HEK293 (cell line): ENCODE measurements around the gene CKS2.

Experiments used
- CTCF ChIA-PET: fragments of 350-600 bp; formaldehyde crosslinking; extraction: SDS; loops from one replicate; lab custom pipeline; 2021; ENCODE audit warnings: antibody characterized with exemption; lab: Yijun Ruan, JAX
- POLR2A ChIA-PET: fragments of 300-600 bp; formaldehyde crosslinking; extraction: SDS; loops from one replicate; lab custom pipeline; 2020; ENCODE audit warnings: antibody characterized with exemption, inconsistent platforms; lab: Yijun Ruan, JAX
- H3K27ac ChIP-seq: fragments of 200-500 bp; sonication (Bioruptor generic); 2 replicates; pipeline ENCODE4 v1.5.1; 2014; ENCODE audit warnings: low read depth, low read length, control low read depth, inconsistent platforms; ENCODE audit errors: extremely low read depth
- H3K36me3 ChIP-seq, 2 experiments: fragments of 200-500 bp in 1 of 2; sonication (Bioruptor generic) in 1 of 2; 1 replicate in 1 of 2; 2 replicates in 1 of 2; pipeline ENCODE4 v1.5.1; 2014 to 2017; ENCODE audit warnings: inconsistent platforms in 2 of 2, low read length in 2 of 2; ENCODE audit not compliant: control insufficient read depth in 2 of 2, insufficient read depth in 1 of 2
- H3K4me1 ChIP-seq: fragments of 200-500 bp; sonication (Bioruptor generic); 2 replicates; pipeline ENCODE4 v1.5.1; 2014; ENCODE audit warnings: mild to moderate bottlenecking, low read length, inconsistent platforms; ENCODE audit not compliant: control insufficient read depth, insufficient read depth
- H3K4me3 ChIP-seq: 2 replicates; pipeline ENCODE4 v1.5.1; 2011; ENCODE audit warnings: low read depth, mild to moderate bottlenecking, control low read depth, low read length, moderate library complexity
- H3K9me3 ChIP-seq: fragments of 200-500 bp; sonication (Bioruptor generic); 2 replicates; pipeline ENCODE4 v1.5.1; 2014; ENCODE audit warnings: low read depth, low read length, inconsistent platforms; ENCODE audit not compliant: control insufficient read depth, insufficient read depth
- ATF2 ChIP-seq: fragments of 450-650 bp; formaldehyde crosslinking; IDR thresholded peaks from 2 replicates; pipeline ENCODE4 v1.5.1; 2016; ENCODE audit warnings: missing biosample characterization, missing genetic modification characterization, low read depth
- KLF16 ChIP-seq: fragments of 450-650 bp; formaldehyde crosslinking; IDR thresholded peaks from 2 replicates; pipeline ENCODE4 v1.5.1; 2017; ENCODE audit warnings: missing biosample characterization, missing genetic modification characterization
- OSR2 ChIP-seq: fragments of 450-650 bp; formaldehyde crosslinking; IDR thresholded peaks from 2 replicates; pipeline ENCODE4 v1.5.1; 2016; ENCODE audit warnings: missing biosample characterization, missing genetic modification characterization
- SP2 ChIP-seq: fragments of 450-650 bp; formaldehyde crosslinking; IDR thresholded peaks from 2 replicates; pipeline ENCODE4 v1.5.1; 2016; ENCODE audit warnings: missing biosample characterization, missing genetic modification characterization
- SP3 ChIP-seq: fragments of 450-650 bp; formaldehyde crosslinking; IDR thresholded peaks from 2 replicates; pipeline ENCODE4 v1.5.1; 2016; ENCODE audit warnings: missing biosample characterization, missing genetic modification characterization
- ZFP3 ChIP-seq: fragments of 450-650 bp; formaldehyde crosslinking; IDR thresholded peaks from 2 replicates; pipeline ENCODE4 v1.5.1; 2016; ENCODE audit warnings: low read depth, missing biosample characterization, missing genetic modification characterization
- ZNF280C ChIP-seq: fragments of 450-650 bp; formaldehyde crosslinking; IDR thresholded peaks from 2 replicates; pipeline ENCODE4 v1.5.1; 2016; ENCODE audit warnings: missing biosample characterization, missing genetic modification characterization
- ZNF280D ChIP-seq: fragments of 450-650 bp; formaldehyde crosslinking; IDR thresholded peaks from 2 replicates; pipeline ENCODE4 v1.5.1; 2016; ENCODE audit warnings: missing biosample characterization, missing genetic modification characterization
- ZNF350 ChIP-seq: fragments of 450-650 bp; formaldehyde crosslinking; IDR thresholded peaks from 2 replicates; pipeline ENCODE4 v1.5.0; 2017; ENCODE audit warnings: missing biosample characterization, mild to moderate bottlenecking, missing genetic modification characterization
- ZNF473 ChIP-seq: fragments of 450-650 bp; formaldehyde crosslinking; IDR thresholded peaks from 2 replicates; pipeline ENCODE4 v1.5.1; 2017; ENCODE audit warnings: missing biosample characterization, missing genetic modification characterization
- ZNF521 ChIP-seq: fragments of 450-650 bp; formaldehyde crosslinking; IDR thresholded peaks from 2 replicates; pipeline ENCODE4 v1.5.1; 2017; ENCODE audit warnings: missing biosample characterization, mild to moderate bottlenecking, missing genetic modification characterization
- ZNF548 ChIP-seq: fragments of 450-650 bp; formaldehyde crosslinking; IDR thresholded peaks from 2 replicates; pipeline ENCODE4 v1.5.1; 2016; ENCODE audit warnings: missing biosample characterization, missing genetic modification characterization
- ZNF580 ChIP-seq: fragments of 450-650 bp; formaldehyde crosslinking; IDR thresholded peaks from 2 replicates; pipeline ENCODE4 v1.5.1; 2016; ENCODE audit warnings: missing biosample characterization, missing genetic modification characterization
- ZNF585B ChIP-seq: fragments of 450-650 bp; formaldehyde crosslinking; IDR thresholded peaks from 2 replicates; pipeline ENCODE4 v1.5.1; 2016; ENCODE audit warnings: missing biosample characterization, missing genetic modification characterization
- ZNF610 ChIP-seq: fragments of 450-650 bp; formaldehyde crosslinking; IDR thresholded peaks from 2 replicates; pipeline ENCODE4 v1.5.1; 2016; ENCODE audit warnings: missing biosample characterization, missing genetic modification characterization, borderline replicate concordance
- ZNF621 ChIP-seq: fragments of 450-650 bp; formaldehyde crosslinking; IDR thresholded peaks from 2 replicates; pipeline ENCODE4 v1.5.1; 2017; ENCODE audit warnings: missing biosample characterization, missing genetic modification characterization
- ZNF747 ChIP-seq: fragments of 450-650 bp; formaldehyde crosslinking; IDR thresholded peaks from 2 replicates; pipeline ENCODE4 v1.5.1; 2016; ENCODE audit warnings: missing biosample characterization, missing genetic modification characterization
- ZNF776 ChIP-seq: fragments of 450-650 bp; formaldehyde crosslinking; IDR thresholded peaks from 2 replicates; pipeline ENCODE4 v1.5.0; 2017; ENCODE audit warnings: missing biosample characterization, missing genetic modification characterization, borderline replicate concordance
- ZSCAN18 ChIP-seq: fragments of 450-650 bp; formaldehyde crosslinking; IDR thresholded peaks from 2 replicates; pipeline ENCODE4 v1.5.1; 2016; ENCODE audit warnings: missing biosample characterization, missing genetic modification characterization
- ZSCAN23 ChIP-seq: fragments of 450-650 bp; formaldehyde crosslinking; IDR thresholded peaks from 2 replicates; pipeline ENCODE4 v1.5.1; 2016; ENCODE audit warnings: missing biosample characterization, missing genetic modification characterization

CKS2 gene

GRCh38 chr9:89359751-89360261 is 48.8 kb downstream of the CKS2 start:
- Histone ChIP-seq H3K4me3 (no peak overlapping the region), H3K36me3 (peaks cover 0 to 82% of the 10 kb centered on the region in 2 experiments; a peak in 1 of 3 replicates), H3K9me3 (no peaks in the 10 kb centered on the region), H3K27ac (no peak overlapping the region), H3K4me1 (no peaks in the 10 kb centered on the region)
- POLR2A ChIA-PET = no interaction called here
- CTCF ChIA-PET = no interaction called here
- no peak for TF ChIP-seq ZNF776
- no peak for TF ChIP-seq ZNF585B (tag by site-specific recombination)
- no peak for TF ChIP-seq ZSCAN18 (tag by site-specific recombination)
- no peak for TF ChIP-seq ZNF548
- TF ChIP-seq ZNF747 (tag by site-specific recombination) = no peak
- TF ChIP-seq ZNF610 (tag by site-specific recombination) = no peak
- TF ChIP-seq ZFP3 (tag by site-specific recombination) = no peak
- TF ChIP-seq KLF16 = no peak
- TF ChIP-seq OSR2 (tag by site-specific recombination) = no peak
- no peak for TF ChIP-seq ZNF473 (tag by site-specific recombination)

- H3K27ac ChIP-seq = no peak overlapping the region
- H3K36me3 ChIP-seq = peaks cover 0 to 76% of the 10 kb centered on the region in 2 experiments; a peak in 1 of 3 replicates
- H3K4me3 ChIP-seq = no peak overlapping the region
- TF ChIP-seq SP2 (tag by site-specific recombination) = no peak
- no peak for TF ChIP-seq ZNF280D (tag by site-specific recombination)
- TF ChIP-seq ZNF580 (tag by site-specific recombination) = no peak
- TF ChIP-seq ZNF350 (tag by site-specific recombination) = no peak
- no peaks in the 10 kb centered on the region for H3K9me3 ChIP-seq
- ChIA-PET CTCF (no interaction called here), POLR2A (no interaction called here)
- no peaks in the 10 kb centered on the region for H3K4me1 ChIP-seq
These were observed 49.5 kb downstream of the CKS2 start for GRCh38 chr9:89360465-89360864.

GRCh38 chr9:89361031-89361430 is 50.0 kb downstream of the CKS2 start:
- no peak overlapping the region for H3K4me3 ChIP-seq
- ChIA-PET POLR2A (no interaction called here), CTCF (no interaction called here)
- H3K9me3 ChIP-seq = no peaks in the 10 kb centered on the region
- H3K27ac ChIP-seq = no peak overlapping the region
- H3K36me3 ChIP-seq = peaks cover 0 to 70% of the 10 kb centered on the region in 2 experiments; a peak in 1 of 3 replicates
- H3K4me1 ChIP-seq = no peaks in the 10 kb centered on the region
- no peak for TF ChIP-seq ZNF280C (tag by site-specific recombination)
- TF ChIP-seq ZNF621 (tag by site-specific recombination) = no peak
- TF ChIP-seq ZSCAN23 = no peak
- TF ChIP-seq ATF2 (tag by site-specific recombination) = no peak
- TF ChIP-seq ZNF521 (tag by site-specific recombination) = no peak
- no peak for TF ChIP-seq ZNF610 (tag by site-specific recombination)
- TF ChIP-seq ZNF280D (tag by site-specific recombination) = no peak
- TF ChIP-seq SP3 (tag by site-specific recombination) = no peak
